Loucy (cell line): ENCODE measurements around the gene GATA1.

Source experiments
- H2AFZ ChIP-seq: fragments of 200-600 bp; sonication (generic); 2 replicates; pipeline ENCODE4 v1.6.0; 2016; ENCODE audit warnings: antibody characterized with exemption, mild to moderate bottlenecking, low read length, moderate library complexity
- H3F3A ChIP-seq: fragments of 200-600 bp; 2 replicates; pipeline ENCODE4 v1.6.0; 2016; ENCODE audit warnings: antibody characterized with exemption, low read depth, mild to moderate bottlenecking
- H3K27me3 ChIP-seq: fragments of 200-600 bp; sonication (generic); 2 replicates; pipeline ENCODE4 v1.6.1; 2014; ENCODE audit warnings: low read length, mild to moderate bottlenecking; ENCODE audit not compliant: insufficient read depth, poor library complexity, severe bottlenecking
- H3K36me3 ChIP-seq: fragments of 200-600 bp; sonication (generic); 2 replicates; pipeline ENCODE4 v1.6.1; 2016; ENCODE audit warnings: low read length; ENCODE audit not compliant: insufficient read depth
- H3K4me1 ChIP-seq: fragments of 200-600 bp; sonication (generic); 2 replicates; pipeline ENCODE4 v1.5.1; 2014; ENCODE audit warnings: low read length, mild to moderate bottlenecking; ENCODE audit not compliant: insufficient read depth, poor library complexity, severe bottlenecking
- H3K4me2 ChIP-seq: fragments of 200-600 bp; sonication (generic); 2 replicates; pipeline ENCODE4 v1.6.0; 2014; ENCODE audit warnings: antibody characterized with exemption, low read length, low read depth, mild to moderate bottlenecking; ENCODE audit not compliant: poor library complexity, severe bottlenecking
- H3K4me3 ChIP-seq: fragments of 200-600 bp; sonication (generic); 2 replicates; pipeline ENCODE4 v1.5.1; 2014; ENCODE audit warnings: low read length, mild to moderate bottlenecking, mixed read lengths; ENCODE audit not compliant: poor library complexity, severe bottlenecking
- H3K79me2 ChIP-seq: fragments of 200-600 bp; sonication (generic); 2 replicates; pipeline ENCODE4 v1.6.1; 2014; ENCODE audit warnings: low read length; ENCODE audit not compliant: insufficient read depth
- H3K9ac ChIP-seq: fragments of 200-600 bp; sonication (generic); 2 replicates; pipeline ENCODE4 v1.6.0; 2014; ENCODE audit warnings: mild to moderate bottlenecking, low read depth, low read length, moderate library complexity; ENCODE audit not compliant: poor library complexity, severe bottlenecking
- H3K9me2 ChIP-seq: fragments of 200-600 bp; sonication (generic); replicated peaks from 2 replicates; pipeline ENCODE4 v1.6.1; 2016; ENCODE audit warnings: low read depth, low read length, mixed read lengths
- H3K9me3 ChIP-seq: fragments of 200-600 bp; sonication (generic); 2 replicates; pipeline ENCODE4 v1.6.1; 2014; ENCODE audit warnings: mild to moderate bottlenecking, antibody characterized with exemption, low read length, low read depth; ENCODE audit not compliant: insufficient read depth
- H4K20me1 ChIP-seq: fragments of 200-600 bp; sonication (generic); 2 replicates; pipeline ENCODE4 v1.6.0; 2014; ENCODE audit warnings: antibody characterized with exemption, low read length, mild to moderate bottlenecking; ENCODE audit not compliant: insufficient read depth, poor library complexity, severe bottlenecking
- EZH2phosphoT487 ChIP-seq: fragments of 200-600 bp; IDR thresholded peaks from 2 replicates; pipeline ENCODE4 v1.6.1; 2018; ENCODE audit warnings: antibody characterized with exemption, mild to moderate bottlenecking, moderate library complexity, borderline replicate concordance
- TF ChIP-seq, protein P1 (sequence below): fragments of 200-600 bp; sonication (generic); conservative IDR thresholded peaks from 2 replicates; pipeline ENCODE4 v1.5.1; 2014; ENCODE audit warnings: mild to moderate bottlenecking, antibody characterized with exemption, low read length

GATA1 gene

DNA sequence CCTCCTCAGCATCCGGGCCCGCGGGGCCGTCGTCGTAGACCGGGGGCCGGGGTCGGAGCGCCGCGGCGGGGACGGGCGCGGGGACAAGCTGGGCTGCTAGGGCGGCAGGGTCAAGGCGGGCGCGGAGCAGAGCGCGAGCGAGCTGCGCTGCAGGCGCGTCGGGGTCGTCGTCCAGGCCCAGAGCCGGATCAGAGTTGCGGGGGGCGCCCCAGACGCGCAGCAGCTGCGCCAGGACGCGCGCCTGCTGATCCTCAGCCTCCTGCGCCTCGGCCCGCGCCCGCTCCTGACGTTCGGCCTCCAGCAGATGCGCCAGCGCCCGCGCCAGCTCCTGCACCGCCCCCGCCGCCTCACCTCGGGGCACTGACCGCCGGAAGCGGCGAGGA lies 45.5 kb downstream of the GATA1 start:
- Histone ChIP-seq H3F3A (no peaks in the 10 kb centered on the region), H3K9ac (no peak overlapping the region), H3K9me3 (no peaks in the 10 kb centered on the region), H2AFZ (no peak overlapping the region), H3K27me3 (no peaks in the 10 kb centered on the region), H3K36me3 (no peaks in the 10 kb centered on the region), H3K4me1 (no peaks in the 10 kb centered on the region), H4K20me1 (no peaks in the 10 kb centered on the region), H3K4me2 (no peak overlapping the region), H3K9me2 (no peaks in the 10 kb centered on the region), H3K79me2 (no peaks in the 10 kb centered on the region), H3K4me3 (no peak overlapping the region)
- TF ChIP-seq, protein P1, sequence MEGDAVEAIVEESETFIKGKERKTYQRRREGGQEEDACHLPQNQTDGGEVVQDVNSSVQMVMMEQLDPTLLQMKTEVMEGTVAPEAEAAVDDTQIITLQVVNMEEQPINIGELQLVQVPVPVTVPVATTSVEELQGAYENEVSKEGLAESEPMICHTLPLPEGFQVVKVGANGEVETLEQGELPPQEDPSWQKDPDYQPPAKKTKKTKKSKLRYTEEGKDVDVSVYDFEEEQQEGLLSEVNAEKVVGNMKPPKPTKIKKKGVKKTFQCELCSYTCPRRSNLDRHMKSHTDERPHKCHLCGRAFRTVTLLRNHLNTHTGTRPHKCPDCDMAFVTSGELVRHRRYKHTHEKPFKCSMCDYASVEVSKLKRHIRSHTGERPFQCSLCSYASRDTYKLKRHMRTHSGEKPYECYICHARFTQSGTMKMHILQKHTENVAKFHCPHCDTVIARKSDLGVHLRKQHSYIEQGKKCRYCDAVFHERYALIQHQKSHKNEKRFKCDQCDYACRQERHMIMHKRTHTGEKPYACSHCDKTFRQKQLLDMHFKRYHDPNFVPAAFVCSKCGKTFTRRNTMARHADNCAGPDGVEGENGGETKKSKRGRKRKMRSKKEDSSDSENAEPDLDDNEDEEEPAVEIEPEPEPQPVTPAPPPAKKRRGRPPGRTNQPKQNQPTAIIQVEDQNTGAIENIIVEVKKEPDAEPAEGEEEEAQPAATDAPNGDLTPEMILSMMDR, result no peak
- no peak for TF ChIP-seq EZH2phosphoT487

DNA sequence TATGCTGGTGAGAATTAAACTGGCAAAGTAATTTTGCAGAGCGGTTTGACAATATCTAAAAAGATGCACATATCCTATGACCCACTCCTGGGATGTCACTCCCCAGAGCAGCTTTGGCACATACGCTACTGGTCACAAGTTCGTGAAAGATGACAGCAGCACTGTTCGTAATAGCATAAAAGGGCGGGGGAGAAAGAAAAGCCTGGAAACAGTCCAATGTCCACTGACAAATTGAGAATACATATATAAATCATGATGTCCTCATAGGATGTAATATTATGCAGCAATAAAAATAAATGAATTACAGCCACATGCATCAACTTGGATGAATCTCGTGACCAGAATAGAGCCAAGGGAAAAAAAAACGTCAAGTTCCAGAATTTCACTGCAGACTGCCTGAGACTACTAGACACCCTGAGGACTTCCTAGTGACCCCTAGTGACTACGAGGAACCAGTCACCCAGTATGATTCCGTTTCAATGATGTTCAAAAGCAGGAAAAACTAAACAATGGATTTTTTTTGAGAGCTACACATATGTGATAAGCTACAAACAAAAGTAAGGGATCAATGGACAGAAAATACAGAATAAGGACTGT lies 47.2 kb downstream of the GATA1 start:
- Histone ChIP-seq H3K9ac (no peak overlapping the region), H4K20me1 (no peaks in the 10 kb centered on the region), H3K27me3 (no peaks in the 10 kb centered on the region), H3K9me3 (no peaks in the 10 kb centered on the region), H3F3A (no peaks in the 10 kb centered on the region), H3K4me1 (no peaks in the 10 kb centered on the region), H3K36me3 (no peaks in the 10 kb centered on the region), H3K4me3 (no peak overlapping the region), H2AFZ (no peak overlapping the region), H3K9me2 (no peaks in the 10 kb centered on the region), H3K79me2 (no peaks in the 10 kb centered on the region), H3K4me2 (no peak overlapping the region)
- TF ChIP-seq EZH2phosphoT487, result no peak
- TF ChIP-seq, protein P1, result no peak; the same call in 1 of the 2 replicates

DNA sequence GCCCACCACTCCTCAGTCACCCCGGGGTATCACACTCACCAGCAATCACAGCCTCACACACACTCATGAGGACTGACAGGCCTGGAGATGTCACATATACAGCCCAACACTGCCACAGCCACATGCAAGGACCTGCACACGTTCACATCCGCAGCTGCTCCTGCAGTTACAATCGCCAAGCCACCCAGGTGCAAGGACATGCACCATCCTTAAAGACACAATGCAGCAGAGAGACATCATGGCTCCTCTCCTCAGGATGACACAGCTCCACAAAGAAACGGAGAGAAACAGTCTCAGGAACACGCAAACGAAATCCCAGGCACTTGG lies 48.0 kb downstream of the GATA1 start:
- Histone ChIP-seq H3K27me3 (no peaks in the 10 kb centered on the region), H3K9me3 (no peaks in the 10 kb centered on the region), H3K4me3 (no peak overlapping the region), H3F3A (no peaks in the 10 kb centered on the region), H3K4me1 (no peaks in the 10 kb centered on the region), H2AFZ (no peak overlapping the region), H3K36me3 (no peaks in the 10 kb centered on the region), H3K9me2 (no peaks in the 10 kb centered on the region), H3K4me2 (no peak overlapping the region), H3K9ac (no peak overlapping the region), H4K20me1 (no peaks in the 10 kb centered on the region), H3K79me2 (no peaks in the 10 kb centered on the region)
- TF ChIP-seq, protein P1, result no peak
- TF ChIP-seq EZH2phosphoT487, result no peak
